Fibroblast of the conjunctiva (primary cell): ENCODE data around the gene YBX1.
A peak's percentile ranks its signal among the peaks of the same experiment; 100 is the strongest.
"Not testable (repeated sequence)": the region's sequence is repeated elsewhere in the genome, so short reads cannot be mapped to it uniquely, and the experiment has no call there.

Source experiments
- DNase-seq: peaks from one replicate; pipeline ENCODE4 v3.0.0-alpha.2; 2010; ENCODE audit warnings: low read depth

Gene YBX1

GRCh38 chr1:42748461-42749410, 66.5 kb downstream of the YBX1 start:
- DNase-seq, result no peak

DNA sequence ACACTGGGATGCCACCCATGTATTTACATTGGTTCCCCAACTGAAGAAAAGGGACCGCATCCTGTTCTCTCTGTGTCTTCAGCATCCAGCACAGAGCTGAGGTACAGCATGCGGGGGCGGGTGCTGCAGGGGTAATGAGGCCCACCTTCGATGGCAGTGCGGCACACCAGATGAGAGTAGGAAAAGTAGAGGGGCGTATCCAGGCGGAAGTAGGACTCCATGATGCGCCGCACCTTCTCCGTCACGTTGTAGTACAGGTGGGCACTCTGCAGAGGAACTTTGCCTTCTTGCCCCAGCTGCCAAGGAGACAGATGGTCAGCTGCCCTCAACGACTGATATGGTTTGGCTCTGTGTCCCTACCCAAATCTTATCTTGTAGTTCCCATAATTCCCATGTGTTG, 67.8 kb downstream of the YBX1 start:
- DNase-seq, result no peak

- not testable (repeated sequence) for DNase-seq
These were observed 69.4 kb downstream of the YBX1 start for GRCh38 chr1:42751511-42752070.

GRCh38 chr1:42752284-42752683, 70.1 kb downstream of the YBX1 start:
- DNase-seq, result no peak

GRCh38 chr1:42753070-42753469, 70.9 kb downstream of the YBX1 start:
- peak; percentile 36 for DNase-seq
